Right forelimb (tissue), 1 donor: ENCODE results near the gene RNASE13.

ENCODE experiments used
- DNase-seq: peaks from one replicate; pipeline ENCODE4 v3.0.0-alpha.2; 2018

Gene RNASE13

DNA sequence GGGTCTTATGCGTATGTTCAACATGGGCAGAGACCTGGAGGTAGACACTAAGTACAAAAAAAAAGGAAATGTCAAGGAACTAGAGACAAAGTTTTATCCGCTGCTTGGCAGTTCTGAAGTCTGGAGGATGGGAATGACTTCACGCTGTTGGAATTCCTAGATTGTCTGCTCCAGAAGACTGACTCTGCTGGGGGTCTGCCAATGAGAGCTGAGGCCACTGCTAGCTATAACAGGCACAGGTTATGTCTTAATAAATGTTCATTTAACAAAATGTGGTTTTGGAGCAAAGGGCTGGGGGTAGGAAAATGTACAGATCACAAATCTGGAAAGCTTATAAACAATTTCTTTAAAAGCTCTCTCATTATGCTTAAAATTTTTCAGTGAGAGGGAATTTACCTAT lies 28.9 kb upstream of the RNASE13 start:
- no peak for DNase-seq

- no peak for DNase-seq
These were observed 26.7 kb upstream of the RNASE13 start for GRCh38 chr14:21061347-21061668.

GRCh38 chr14:21060614-21061346 lies 26.2 kb upstream of the RNASE13 start:
- no peak for DNase-seq

GRCh38 chr14:21059842-21060613 lies 25.4 kb upstream of the RNASE13 start:
- DNase-seq: no peak

- DNase-seq: no peak
These were observed 24.3 kb upstream of the RNASE13 start for GRCh38 chr14:21058903-21059302.

DNA sequence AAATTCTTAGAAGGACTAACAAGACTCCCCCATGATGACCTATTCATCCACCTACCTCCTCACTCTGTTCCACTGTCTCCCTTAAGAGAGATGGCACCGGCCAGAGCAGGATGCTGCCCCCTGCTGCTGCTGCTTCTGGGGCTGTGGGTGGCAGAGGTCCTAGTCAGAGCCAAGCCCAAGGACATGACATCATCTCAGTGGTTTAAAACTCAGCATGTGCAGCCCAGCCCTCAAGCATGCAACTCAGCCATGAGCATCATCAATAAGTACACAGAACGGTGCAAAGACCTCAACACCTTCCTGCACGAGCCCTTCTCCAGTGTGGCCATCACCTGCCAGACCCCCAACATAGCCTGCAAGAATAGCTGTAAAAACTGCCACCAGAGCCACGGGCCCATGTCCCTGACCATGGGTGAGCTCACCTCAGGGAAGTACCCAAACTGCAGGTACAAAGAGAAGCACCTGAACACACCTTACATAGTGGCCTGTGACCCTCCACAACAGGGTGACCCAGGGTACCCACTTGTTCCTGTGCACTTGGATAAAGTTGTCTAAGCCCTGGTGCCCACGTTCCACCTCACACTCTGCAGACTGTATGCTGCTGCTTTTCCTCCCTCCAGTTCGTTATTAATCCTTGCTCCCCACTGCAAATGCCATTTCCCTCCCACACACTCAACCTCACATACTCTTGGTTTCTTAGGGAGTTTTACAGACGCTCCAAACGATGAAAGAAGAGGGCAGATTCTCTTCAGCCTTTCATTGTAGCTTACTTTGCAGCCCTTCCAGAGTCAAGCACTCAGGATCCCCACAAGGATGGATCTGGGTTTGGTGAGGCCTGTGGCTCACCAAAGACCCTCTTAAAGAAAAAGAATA lies 23.4 kb upstream of the RNASE13 start, which contains the start of gene RNASE8:
RNASE8 (plus strand) TSS at position 20 of the 873 bp plus-strand sequence; CDS start at position 91, 71 bp downstream.
- DNase-seq: no peak

DNA sequence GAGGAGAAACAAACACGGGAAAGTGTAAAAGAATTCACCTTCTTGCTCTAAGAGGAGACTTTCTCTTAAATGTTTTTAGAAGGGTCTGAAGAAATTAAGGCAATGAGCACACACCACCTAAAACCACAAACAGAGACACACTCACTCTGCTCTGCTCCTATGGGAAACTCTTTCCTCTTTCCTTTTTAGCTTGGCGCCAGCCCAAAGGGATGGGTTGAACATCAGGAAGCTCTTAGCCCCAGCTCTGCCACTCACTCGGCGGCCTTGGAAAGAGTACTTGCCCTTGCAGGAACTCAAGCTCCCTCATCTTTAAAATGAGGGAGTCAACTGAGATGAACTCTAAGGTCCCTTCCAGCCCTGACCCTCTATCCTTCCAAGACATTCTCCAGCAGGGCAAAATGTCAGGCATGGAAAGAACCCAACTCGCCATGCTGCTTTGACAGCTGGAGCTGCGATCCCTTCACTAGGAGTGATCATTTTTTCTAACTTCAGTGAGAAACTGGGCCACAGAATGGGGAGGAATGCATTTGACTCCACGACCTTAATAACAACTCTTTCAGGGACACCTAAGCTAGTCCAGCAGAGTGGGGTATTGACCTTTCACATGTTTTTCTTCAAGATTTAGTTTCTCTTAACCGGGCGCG lies 22.0 kb upstream of the RNASE13 start:
- no peak for DNase-seq

GRCh38 chr14:21055432-21056117 lies 21.0 kb upstream of the RNASE13 start:
- DNase-seq: no peak

DNA sequence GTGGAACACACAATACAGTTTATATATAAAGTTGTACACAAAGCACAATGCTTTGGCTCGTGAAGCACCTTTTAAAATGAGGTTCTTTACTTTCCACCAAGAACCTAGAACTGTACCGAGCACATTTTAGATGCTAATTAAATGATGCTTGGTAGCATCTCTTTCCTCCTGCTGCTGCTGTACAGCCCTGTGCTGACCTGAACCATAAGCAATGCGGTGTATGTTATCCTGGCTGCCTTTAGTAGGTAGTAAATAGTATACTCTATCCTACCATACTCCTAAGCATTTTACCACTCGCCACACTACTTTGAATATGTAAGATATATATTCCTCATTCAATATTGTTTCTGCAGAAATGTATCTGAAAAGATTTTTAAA lies 20.1 kb upstream of the RNASE13 start:
- DNase-seq: no peak

GRCh38 chr14:21054123-21054767 lies 19.6 kb upstream of the RNASE13 start:
- no peak for DNase-seq

- DNase-seq: no peak
These were observed 18.8 kb upstream of the RNASE13 start for GRCh38 chr14:21053184-21054122.

GRCh38 chr14:21050597-21050996 lies 16.0 kb upstream of the RNASE13 start:
- DNase-seq: no peak

GRCh38 chr14:21049271-21049673 lies 14.7 kb upstream of the RNASE13 start:
- DNase-seq: no peak

DNA sequence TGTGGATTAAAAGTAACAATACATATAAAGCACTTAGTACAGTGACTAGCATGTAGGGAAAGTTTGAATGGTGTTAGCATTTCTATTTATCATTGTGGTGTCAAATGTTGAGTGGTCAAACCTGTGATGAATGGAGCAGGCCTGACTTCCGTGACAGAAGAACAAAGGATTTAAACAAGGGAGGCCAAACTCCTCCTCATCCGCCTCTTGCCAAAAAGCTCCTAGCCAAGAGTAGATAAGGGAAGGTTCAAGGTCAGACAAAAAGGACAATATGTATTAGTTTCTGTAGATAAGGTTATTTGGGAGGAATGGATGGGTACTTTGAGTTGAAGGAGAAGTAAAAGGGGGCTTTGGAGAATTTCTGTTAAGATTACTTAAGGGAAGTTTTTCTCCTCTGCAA lies 14.0 kb upstream of the RNASE13 start:
- no peak for DNase-seq

- no peak for DNase-seq
These were observed 12.8 kb upstream of the RNASE13 start for GRCh38 chr14:21047378-21047781.

DNA sequence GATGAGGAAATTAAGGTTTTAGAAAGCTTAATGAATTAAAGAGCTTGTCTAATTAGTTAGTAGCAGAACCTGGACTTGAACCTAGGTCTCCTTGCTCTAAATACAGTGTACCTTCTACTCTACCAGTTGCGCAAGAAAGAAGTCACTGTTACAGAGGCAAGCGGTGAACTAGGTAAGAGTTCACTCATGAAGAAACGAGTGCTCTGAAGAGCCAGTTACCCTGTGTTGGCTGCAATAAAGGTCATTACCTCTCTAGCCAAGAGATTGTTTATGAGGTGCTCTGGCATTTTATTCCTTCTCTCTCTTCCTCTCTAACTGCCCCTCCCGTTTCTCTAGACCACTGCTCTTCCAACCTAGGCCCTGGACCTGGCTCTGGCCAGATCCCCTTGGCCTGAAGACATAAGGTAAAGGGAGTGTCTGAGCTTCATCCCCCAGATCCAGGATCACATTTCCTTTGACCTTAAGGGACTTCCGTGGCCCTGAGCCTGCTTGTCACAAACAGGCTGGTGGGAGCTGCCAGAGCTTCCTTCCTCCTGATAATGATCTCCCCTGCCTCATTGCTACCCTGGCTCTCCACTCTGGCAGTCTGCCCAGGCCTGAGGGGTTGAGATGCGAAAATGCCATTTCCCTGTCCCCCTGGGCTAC lies 9.5 kb upstream of the RNASE13 start:
- no peak for DNase-seq

GRCh38 chr14:21043387-21043973 lies 8.9 kb upstream of the RNASE13 start:
- no peak for DNase-seq

DNA sequence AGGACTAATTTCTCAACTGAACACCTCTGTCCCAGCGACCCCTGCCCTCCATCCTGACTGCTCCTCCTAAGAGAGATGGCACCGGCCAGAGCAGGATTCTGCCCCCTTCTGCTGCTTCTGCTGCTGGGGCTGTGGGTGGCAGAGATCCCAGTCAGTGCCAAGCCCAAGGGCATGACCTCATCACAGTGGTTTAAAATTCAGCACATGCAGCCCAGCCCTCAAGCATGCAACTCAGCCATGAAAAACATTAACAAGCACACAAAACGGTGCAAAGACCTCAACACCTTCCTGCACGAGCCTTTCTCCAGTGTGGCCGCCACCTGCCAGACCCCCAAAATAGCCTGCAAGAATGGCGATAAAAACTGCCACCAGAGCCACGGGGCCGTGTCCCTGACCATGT lies 8.3 kb upstream of the RNASE13 start:
- DNase-seq: no peak

- DNase-seq: no peak
These were observed 7.2 kb upstream of the RNASE13 start, which contains the start of gene RNASE7 for GRCh38 chr14:21041676-21042433. Gene RNASE7 (plus strand): TSS chr14:21042362. CDS start chr14:21042993, 631 bp downstream.
